K562 (cell line): ENCODE data around the gene PILRA. TPM values are rescaled to one million over a fixed set of nuclear protein-coding genes. Genes with fewer than 3 reads are reported as not detected.

Experiments
- BHLHE40 ChIP-seq: IDR thresholded peaks from 2 replicates; pipeline ENCODE4 v1.6.1; 2011; ENCODE audit warnings: low read length, improper control_type of control experiment
- BRD9 ChIP-seq: fragments of 450-650 bp; IDR thresholded peaks from 2 replicates; pipeline ENCODE4 v1.6.1; 2018; ENCODE audit warnings: low read depth; ENCODE audit not compliant: partially characterized antibody
- E2F3 ChIP-seq: fragments of 250-450 bp; sonication (Bioruptor Pico); IDR thresholded peaks from 2 replicates; pipeline ENCODE4 v1.4.0; 2020; ENCODE audit warnings: mild to moderate bottlenecking
- GMEB1 ChIP-seq: fragments of 250-450 bp; sonication (Bioruptor Pico); IDR thresholded peaks from 2 replicates; pipeline ENCODE4 v1.4.0; 2020; ENCODE audit warnings: mild to moderate bottlenecking
- HES1 ChIP-seq: fragments of 450-650 bp; IDR thresholded peaks from 2 replicates; pipeline ENCODE4 v1.6.1; 2016; ENCODE audit warnings: low read depth, mild to moderate bottlenecking, moderate library complexity
- HMG20A ChIP-seq: fragments of 450-650 bp; formaldehyde crosslinking; conservative IDR thresholded peaks from 2 replicates; pipeline ENCODE4 v1.4.0; 2020; ENCODE audit warnings: mild to moderate bottlenecking, mixed read lengths
- KDM4B ChIP-seq, 2 experiments: fragments of 450-650 bp in 1 of 2; sonication (generic) in 1 of 2; IDR thresholded peaks; 2 replicates each; pipeline ENCODE4 v1.6.1; 2016 to 2017; ENCODE audit warnings: borderline replicate concordance in 2 of 2, antibody characterized with exemption in 1 of 2, low read depth in 1 of 2, mild to moderate bottlenecking in 1 of 2
- TRIM24 ChIP-seq, 2 experiments: fragments of 450-650 bp; IDR thresholded peaks; 2 replicates each; pipeline ENCODE4 v1.6.1; 2016
- ZBTB1 ChIP-seq: sonication (generic); formaldehyde crosslinking; IDR thresholded peaks from 2 replicates; pipeline ENCODE4 v1.8.1; 2023; ENCODE audit warnings: missing genetic modification reagents, low read depth, mild to moderate bottlenecking, borderline replicate concordance
- ZBTB33 ChIP-seq: sonication (generic); formaldehyde crosslinking; IDR thresholded peaks from 2 replicates; pipeline ENCODE4 v1.8.1; 2023; ENCODE audit warnings: mild to moderate bottlenecking, missing genetic modification reagents
- ZKSCAN8 ChIP-seq: fragments of 200-800 bp; sonication (Bioruptor generic); IDR thresholded peaks from 2 replicates; pipeline ENCODE4 v1.6.1; 2016; ENCODE audit warnings: missing genetic modification characterization, missing compliant biosample characterization
- ZNF175 ChIP-seq: fragments of 200-800 bp; sonication (Bioruptor generic); IDR thresholded peaks from 2 replicates; pipeline ENCODE4 v1.6.1; 2016; ENCODE audit warnings: low read depth, mild to moderate bottlenecking, missing genetic modification characterization, missing compliant biosample characterization
- ZNF280A ChIP-seq: fragments of 450-650 bp; IDR thresholded peaks from 2 replicates; pipeline ENCODE4 v1.6.1; 2018; ENCODE audit warnings: mild to moderate bottlenecking, low read depth; ENCODE audit not compliant: partially characterized antibody
- polyA plus RNA-seq, 8 experiments: library from polyadenylated mRNA; depleted of rRNA in 4 of 8; stranded (reverse) in 5 of 8; unstranded in 3 of 8; fragments of >200 nt; fragmentation: Nextera tagmentation in 2 of 8; fragmentation: Illumina TruSeq in 1 of 8; extraction: Ambion mirVana in 2 of 8; extraction: Trizol in 1 of 8; gene quantifications; 2 replicates each; pipeline versions ENCODE4 v1.2.1 to v1.2.3, GENCODE V29; 2011 to 2014; ENCODE audit warnings: inconsistent platforms in 1 of 8, missing spikeins in 1 of 8
- total RNA-seq, 7 experiments: library from RNA; depleted of rRNA in 6 of 7; stranded (reverse); fragments of >200 nt in 6 of 7; fragmentation: Illumina TruSeq in 2 of 7; extraction: Trizol in 2 of 7; gene quantifications; 2 replicates each; pipeline versions ENCODE4 v1.2.1 to v1.2.3, GENCODE V29; 2011 to 2021; ENCODE audit warnings: low replicate concordance in 1 of 7
- TF ChIP-seq, protein P1 (sequence below): IDR thresholded peaks from 2 replicates; pipeline ENCODE4 v1.6.1; 2014; ENCODE audit warnings: antibody characterized with exemption
- TF ChIP-seq, protein P2 (sequence below): fragments of 250-450 bp; sonication (Bioruptor Pico); IDR thresholded peaks from 2 replicates; pipeline ENCODE4 v1.9.0; 2021; ENCODE audit warnings: mild to moderate bottlenecking
- TF ChIP-seq, protein P3 (sequence below), 2 experiments: fragments of 200-800 bp in 1 of 2; sonication (Bioruptor generic) in 1 of 2; sonication (generic) in 1 of 2; formaldehyde crosslinking in 1 of 2; IDR thresholded peaks in 1 of 2; conservative IDR thresholded peaks in 1 of 2; 2 replicates each; pipeline versions ENCODE4 v1.5.0 to v1.6.1; 2016 to 2020; ENCODE audit warnings: missing compliant biosample characterization in 1 of 2, missing genetic modification characterization in 1 of 2, missing genetic modification reagents in 1 of 2

The PILRA gene
- total and polyA plus RNA-seq, 9 of the 15 experiments (the other 6 are each of a cell fraction or from before 2014, with no cell fraction given) = 0.13 to 1.8 (median 0.62) TPM

GRCh38 chr7:100428199-100428966, 55.1 kb downstream of the PILRA start, which contains the start of gene ZCWPW1 (continued):
- no peak for TF ChIP-seq ZNF280A
- TF ChIP-seq ZKSCAN8 (CRISPR knock-in tag) = no peak
- peak; percentile 98 for TF ChIP-seq E2F3 (CRISPR knock-in tag)
- peak; percentile 78 for TF ChIP-seq BHLHE40
- TF ChIP-seq, protein P1, sequence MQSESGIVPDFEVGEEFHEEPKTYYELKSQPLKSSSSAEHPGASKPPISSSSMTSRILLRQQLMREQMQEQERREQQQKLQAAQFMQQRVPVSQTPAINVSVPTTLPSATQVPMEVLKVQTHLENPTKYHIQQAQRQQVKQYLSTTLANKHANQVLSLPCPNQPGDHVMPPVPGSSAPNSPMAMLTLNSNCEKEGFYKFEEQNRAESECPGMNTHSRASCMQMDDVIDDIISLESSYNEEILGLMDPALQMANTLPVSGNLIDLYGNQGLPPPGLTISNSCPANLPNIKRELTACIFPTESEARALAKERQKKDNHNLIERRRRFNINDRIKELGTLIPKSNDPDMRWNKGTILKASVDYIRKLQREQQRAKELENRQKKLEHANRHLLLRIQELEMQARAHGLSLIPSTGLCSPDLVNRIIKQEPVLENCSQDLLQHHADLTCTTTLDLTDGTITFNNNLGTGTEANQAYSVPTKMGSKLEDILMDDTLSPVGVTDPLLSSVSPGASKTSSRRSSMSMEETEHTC = peak; percentile 47; the same call in 1 of the 2 replicates
- TF ChIP-seq ZNF175 (CRISPR knock-in tag) = peak; percentile 73
- TF ChIP-seq, protein P2, sequence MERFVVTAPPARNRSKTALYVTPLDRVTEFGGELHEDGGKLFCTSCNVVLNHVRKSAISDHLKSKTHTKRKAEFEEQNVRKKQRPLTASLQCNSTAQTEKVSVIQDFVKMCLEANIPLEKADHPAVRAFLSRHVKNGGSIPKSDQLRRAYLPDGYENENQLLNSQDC (CRISPR knock-in tag) = peak; percentile 93
- TF ChIP-seq BRD9 = peak; percentile 96
- TF ChIP-seq ZBTB1 = peak; percentile 85
- TF ChIP-seq GMEB1 (CRISPR knock-in tag) = peak; percentile 38
- TF ChIP-seq TRIM24 (IDR thresholded peaks at IDR 0.05) = peak; percentile 69 to 79
- TF ChIP-seq KDM4B (IDR thresholded peaks at IDR 0.05; ENCODE audit: borderline replicate concordance in 2 of 2, low read depth in 1 of 2) = peak in 1 of 2 experiments; percentile 67; a peak in 1 of 4 replicates
- peak; percentile 99 for TF ChIP-seq ZBTB33 (CRISPR knock-in tag)
- TF ChIP-seq HMG20A (CRISPR knock-in tag) = no peak
- no peak for TF ChIP-seq HES1
- TF ChIP-seq, protein P3, sequence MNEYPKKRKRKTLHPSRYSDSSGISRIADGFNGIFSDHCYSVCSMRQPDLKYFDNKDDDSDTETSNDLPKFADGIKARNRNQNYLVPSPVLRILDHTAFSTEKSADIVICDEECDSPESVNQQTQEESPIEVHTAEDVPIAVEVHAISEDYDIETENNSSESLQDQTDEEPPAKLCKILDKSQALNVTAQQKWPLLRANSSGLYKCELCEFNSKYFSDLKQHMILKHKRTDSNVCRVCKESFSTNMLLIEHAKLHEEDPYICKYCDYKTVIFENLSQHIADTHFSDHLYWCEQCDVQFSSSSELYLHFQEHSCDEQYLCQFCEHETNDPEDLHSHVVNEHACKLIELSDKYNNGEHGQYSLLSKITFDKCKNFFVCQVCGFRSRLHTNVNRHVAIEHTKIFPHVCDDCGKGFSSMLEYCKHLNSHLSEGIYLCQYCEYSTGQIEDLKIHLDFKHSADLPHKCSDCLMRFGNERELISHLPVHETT (CRISPR knock-in tag; conservative IDR thresholded peaks at IDR 0.05 in 1 of 2, IDR thresholded peaks at IDR 0.05 in 1 of 2) = peak in 1 of 2 experiments; percentile 83; a peak in 2 of 4 replicates
